Hypothalamus (tissue), 51 donors: ENCODE results near the gene RIPOR1.

ENCODE experiments used
- DNase-seq, 51 donors: peaks; one replicate each; lab custom pipeline; 2025; lab: John Stamatoyannopoulos, UW

The RIPOR1 gene

DNA sequence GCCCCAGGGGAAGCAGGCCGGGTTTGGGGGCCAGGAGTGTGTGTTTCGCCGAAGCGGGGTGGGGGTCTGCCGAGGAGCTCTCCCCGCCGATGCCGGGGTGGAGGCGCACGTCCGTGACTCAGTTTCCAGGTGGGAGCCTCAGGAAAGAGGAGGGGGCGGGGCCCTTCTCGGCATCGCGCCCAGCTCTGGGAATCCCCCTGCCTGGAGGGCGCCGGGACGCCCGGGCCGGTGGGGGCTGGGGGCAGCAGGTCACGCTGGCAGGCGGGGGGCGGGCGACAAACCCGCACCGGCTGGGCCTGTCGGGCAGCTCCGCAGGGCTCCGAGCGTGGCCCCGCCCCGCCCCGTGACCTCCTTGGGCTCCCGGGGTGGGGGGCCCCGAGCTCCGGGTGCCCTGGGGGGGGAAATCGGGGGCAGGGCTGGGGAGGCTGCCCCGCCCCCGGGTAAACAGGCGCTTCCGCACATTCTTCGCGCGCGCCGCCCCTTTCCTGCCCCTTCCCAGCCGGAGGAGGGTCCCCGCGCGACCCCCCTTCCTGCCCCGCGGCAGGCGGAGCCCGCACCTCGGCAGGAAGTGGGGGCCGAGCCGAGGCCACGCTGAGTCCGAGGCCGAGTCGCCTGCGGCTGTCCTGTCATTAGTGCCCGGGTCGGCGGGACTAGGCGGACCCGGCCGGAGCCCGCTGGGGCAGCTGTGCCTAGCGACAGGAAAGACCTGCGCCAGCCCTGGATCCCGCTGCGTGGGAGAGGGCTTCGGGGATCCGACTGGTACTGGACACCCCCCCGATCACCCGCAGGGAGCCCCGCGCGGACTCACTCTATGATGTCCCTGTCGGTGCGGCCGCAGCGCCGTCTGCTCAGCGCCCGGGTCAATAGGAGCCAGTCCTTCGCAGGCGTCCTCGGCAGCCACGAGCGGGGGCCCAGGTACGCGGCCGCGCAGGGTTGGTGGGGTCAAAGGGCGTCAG, 9.3 kb downstream of the RIPOR1 start:
- peak in 22 of 51 donors; percentile 13 to 61 (median 35) for DNase-seq

DNA sequence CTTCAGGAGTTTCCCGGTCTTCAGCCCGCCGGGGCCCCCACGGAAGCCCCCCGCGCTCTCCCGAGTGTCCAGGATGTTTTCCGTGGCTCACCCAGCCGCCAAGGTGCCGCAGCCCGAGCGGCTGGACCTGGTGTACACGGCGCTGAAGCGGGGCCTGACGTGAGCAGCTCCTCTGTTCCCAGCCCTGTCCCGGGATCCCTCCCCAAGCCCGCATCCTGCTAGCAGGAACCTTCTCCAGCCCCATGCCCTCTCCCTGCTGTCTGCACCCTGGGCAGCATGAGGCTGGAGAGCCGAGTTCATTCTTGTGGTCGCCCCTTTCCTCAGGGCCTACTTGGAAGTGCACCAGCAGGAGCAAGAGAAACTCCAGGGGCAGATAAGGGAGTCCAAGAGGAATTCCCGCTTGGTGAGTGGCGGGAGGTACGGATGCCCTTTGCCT, 10.1 kb downstream of the RIPOR1 start:
- DNase-seq = no peak

DNA sequence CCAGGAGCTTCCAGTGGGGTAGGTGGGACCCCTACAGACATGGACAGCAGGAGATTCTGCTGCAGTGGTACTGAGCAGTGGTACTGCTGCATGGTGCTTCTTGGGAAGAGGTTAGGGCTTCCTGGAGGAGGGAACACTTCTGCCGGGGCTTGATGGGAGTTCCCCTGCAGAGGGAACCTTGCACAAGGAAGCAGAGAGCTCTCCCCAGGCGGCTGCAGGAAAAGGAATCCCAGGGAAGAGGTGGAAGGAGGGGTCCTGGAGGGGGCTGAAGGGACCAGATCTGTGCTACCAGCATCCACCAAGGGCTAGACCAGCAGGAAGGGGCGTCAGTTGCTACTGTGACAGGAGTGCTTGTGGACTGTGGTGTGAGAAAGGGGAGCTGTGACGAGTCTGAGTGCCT, 10.6 kb downstream of the RIPOR1 start:
- no peak for DNase-seq

DNA sequence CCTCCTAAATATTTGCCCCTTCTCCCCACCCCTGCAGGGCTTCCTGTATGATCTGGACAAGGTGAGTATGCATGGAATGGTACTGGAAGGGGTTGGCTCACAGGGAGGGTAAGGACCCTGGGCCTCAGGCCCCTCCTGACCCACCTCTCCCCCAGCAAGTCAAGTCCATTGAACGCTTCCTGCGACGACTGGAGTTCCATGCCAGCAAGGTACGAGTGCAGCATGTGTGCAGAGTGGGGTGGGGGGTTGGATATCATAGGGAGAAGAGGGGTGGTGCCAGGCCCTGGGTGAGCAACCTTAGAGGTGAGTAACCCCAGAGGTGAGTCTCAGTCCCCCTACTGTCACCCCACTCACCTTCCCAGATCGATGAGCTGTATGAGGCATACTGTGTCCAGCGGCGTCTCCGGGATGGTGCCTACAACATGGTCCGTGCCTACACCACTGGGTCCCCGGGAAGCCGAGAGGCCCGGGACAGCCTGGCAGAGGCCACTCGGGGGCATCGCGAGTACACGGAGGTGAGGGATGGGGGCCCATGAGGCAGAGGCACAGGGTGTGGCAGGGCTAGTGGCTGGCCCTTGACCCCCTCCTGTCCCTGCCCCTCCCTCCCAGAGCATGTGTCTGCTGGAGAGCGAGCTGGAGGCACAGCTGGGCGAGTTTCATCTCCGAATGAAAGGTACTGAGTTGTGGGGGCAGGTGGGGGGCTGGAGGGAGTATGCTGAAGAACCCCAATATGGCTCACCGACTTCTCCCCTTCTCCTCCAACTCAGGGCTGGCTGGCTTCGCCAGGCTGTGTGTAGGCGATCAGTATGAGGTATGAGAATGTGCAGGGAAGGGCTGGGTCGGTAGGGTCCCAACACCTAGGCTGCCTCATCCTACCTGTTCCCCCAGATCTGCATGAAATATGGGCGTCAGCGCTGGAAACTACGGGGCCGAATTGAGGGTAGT, 11.3 kb downstream of the RIPOR1 start:
- DNase-seq = no peak

DNA sequence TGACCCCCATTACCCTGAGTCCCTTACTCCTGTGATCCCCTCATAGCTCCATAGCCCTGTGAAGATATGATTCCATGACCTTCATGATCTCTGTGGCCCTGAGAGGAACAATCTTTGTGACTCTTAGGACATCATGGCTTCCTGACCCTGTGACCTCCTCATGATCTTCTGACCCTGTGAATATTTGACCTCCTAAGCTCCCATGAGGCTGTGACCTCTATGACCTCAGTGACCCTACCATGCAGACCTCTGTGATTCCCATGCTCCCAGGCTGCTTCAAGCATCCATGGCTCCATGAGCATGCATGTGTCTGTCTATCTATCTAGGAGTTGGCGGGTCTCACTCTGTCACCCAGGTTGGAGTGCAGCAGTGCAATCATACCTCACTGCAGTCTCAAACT, 12.1 kb downstream of the RIPOR1 start:
- DNase-seq = no peak

DNA sequence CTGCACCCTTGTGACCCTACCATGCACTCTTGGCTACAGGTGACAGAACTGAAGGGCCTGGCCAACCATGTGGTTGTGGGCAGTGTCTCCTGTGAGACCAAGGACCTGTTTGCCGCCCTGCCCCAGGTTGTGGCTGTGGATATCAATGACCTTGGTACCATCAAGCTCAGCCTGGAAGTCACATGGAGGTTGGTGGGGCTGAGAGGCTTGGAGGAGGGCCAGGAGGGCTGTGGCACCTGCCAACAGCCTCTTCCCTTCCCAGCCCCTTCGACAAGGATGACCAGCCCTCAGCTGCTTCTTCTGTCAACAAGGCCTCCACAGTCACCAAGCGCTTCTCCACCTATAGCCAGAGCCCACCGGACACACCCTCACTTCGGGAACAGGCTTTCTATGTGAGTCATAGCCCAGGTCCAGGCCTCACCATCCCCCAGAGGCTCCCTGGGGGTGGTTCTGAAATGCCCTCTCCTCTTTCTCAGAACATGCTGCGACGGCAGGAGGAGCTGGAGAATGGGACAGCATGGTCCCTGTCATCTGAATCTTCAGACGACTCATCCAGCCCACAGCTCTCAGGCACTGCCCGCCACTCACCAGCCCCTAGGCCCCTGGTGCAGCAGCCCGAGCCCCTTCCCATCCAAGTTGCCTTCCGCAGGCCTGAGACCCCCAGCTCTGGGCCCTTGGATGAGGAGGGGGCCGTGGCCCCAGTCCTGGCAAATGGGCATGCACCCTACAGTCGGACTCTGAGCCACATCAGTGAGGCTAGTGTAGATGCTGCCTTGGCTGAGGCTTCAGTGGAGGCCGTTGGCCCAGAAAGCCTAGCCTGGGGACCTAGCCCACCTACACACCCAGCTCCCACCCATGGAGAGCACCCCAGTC, 13.0 kb downstream of the RIPOR1 start:
- no peak for DNase-seq

DNA sequence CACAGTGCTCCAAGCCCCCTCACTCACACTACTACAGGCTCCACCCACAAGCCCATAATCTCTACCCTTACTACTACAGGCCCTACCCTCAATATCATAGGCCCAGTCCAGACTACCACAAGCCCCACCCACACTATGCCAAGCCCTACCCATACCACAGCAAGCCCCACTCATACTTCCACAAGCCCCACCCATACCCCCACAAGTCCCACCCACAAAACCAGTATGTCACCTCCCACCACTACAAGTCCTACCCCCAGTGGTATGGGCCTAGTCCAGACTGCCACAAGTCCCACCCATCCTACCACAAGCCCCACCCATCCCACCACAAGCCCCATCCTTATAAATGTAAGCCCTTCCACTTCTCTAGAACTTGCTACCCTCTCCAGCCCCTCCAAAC, 13.8 kb downstream of the RIPOR1 start:
- no peak for DNase-seq

DNA sequence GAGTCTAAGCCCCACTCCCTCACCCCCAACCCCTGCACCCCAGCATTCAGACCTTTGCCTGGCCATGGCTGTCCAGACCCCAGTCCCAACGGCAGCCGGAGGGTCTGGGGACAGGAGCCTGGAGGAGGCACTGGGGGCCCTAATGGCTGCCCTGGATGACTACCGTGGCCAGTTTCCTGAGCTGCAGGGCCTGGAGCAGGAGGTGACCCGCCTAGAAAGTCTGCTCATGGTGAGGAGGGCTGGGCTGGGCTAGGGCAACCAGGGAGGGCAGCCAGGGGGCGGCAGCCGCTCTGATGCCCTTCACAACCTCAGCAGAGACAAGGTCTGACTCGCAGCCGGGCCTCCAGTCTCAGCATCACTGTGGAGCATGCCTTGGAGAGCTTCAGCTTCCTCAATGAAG, 14.4 kb downstream of the RIPOR1 start:
- DNase-seq = no peak

DNA sequence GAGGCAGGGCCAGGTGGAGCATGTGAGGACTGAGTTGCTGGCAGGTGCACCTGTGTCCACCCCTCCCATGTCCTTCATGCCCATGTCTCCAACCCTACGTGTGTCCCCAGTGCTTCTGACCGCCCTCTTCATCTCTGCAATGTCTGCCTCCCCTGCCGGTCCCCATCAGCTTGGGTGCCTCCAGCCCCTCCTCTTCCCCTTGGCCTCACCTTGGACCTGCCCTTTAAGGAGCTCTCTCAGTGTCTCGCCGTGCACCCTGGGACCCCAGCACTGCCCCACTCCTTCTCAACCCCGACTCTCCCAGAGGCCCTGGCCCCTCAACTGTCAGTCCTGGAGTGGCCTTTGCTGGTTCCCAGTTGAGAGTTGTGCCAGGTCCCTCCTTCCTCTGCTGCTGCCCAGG, 15.0 kb downstream of the RIPOR1 start:
- no peak for DNase-seq

DNA sequence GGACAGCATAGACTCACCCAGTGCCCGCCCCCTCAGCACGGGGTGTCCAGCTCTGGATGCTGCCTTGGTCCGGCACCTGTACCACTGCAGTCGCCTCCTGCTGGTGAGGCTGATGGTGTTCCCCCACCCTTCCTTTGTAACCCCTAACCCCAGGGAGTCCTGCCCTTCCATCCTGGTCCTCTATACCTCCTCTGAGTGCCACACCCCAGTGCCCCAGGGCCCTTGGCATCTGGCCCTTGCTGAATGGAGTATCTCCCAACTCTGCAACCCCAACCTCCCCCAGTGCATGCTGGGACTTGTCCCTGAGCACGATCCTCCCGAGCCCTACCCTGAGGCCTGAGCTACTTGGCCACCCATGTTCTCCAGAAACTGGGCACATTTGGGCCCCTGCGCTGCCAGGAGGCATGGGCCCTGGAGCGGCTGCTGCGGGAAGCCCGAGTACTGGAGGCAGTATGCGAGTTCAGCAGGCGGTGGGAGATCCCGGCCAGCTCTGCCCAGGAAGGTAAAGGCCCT, 15.8 kb downstream of the RIPOR1 start:
- no peak for DNase-seq

DNA sequence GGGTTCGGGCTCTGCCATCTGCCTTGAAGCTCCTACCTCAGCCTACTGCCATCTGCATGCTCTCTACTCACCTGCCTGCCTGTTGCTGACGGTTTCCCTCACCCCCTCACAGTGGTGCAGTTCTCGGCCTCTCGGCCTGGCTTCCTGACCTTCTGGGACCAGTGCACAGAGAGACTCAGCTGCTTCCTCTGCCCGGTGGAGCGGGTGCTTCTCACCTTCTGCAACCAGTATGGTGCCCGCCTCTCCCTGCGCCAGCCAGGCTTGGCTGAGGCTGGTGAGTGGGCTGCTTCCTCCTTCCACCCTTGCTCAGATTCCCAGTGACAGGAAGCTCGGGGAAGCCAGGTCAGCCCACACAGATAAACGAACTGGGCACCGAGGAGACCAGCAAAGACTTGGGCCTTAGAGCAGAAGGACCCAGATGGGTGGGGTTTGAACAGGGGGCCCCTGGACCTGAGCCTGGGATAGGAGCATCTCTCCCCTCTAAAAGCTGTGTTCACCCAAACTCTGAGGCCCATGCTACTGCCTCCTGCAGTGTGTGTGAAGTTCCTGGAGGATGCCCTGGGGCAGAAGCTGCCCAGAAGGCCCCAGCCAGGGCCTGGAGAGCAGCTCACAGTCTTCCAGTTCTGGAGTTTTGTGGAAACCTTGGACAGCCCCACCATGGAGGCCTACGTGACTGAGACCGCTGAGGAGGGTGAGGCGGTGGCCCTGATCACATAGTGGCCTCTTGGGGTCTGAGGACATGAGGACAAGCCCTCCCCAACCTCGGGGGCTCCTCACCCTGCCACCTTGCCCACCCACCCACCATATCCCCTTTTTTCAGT, 16.4 kb downstream of the RIPOR1 start:
- DNase-seq = no peak

DNA sequence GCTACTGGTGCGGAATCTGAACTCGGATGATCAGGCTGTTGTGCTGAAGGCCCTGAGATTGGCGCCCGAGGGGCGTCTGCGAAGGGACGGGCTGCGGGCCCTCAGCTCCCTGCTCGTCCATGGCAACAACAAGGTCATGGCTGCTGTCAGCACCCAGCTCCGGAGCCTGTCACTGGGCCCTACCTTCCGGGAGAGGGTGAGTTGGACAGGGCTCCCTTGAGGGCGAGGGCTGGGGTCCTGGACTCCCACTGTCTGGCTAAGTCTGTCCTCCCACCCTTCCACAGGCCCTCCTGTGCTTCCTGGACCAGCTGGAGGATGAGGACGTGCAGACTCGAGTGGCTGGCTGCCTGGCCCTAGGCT, 17.0 kb downstream of the RIPOR1 start:
- no peak for DNase-seq

DNA sequence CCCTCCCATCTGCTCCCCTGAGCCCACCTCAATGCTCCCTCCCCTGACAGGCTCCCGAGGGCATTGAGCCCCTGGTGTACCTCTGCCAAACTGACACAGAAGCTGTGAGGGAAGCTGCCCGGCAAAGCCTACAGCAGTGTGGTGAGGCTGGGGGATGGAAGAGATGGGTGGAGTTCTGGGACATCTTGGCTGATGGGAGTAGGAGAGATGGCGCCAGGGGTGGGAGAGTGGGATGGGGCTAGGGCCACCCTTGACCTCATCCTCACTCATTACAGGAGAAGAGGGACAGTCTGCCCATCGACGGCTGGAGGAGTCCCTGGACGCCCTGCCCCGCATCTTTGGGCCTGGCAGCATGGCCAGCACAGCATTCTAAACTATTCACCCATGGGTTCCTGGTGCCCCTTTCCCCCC, 17.5 kb downstream of the RIPOR1 start:
- DNase-seq = no peak

DNA sequence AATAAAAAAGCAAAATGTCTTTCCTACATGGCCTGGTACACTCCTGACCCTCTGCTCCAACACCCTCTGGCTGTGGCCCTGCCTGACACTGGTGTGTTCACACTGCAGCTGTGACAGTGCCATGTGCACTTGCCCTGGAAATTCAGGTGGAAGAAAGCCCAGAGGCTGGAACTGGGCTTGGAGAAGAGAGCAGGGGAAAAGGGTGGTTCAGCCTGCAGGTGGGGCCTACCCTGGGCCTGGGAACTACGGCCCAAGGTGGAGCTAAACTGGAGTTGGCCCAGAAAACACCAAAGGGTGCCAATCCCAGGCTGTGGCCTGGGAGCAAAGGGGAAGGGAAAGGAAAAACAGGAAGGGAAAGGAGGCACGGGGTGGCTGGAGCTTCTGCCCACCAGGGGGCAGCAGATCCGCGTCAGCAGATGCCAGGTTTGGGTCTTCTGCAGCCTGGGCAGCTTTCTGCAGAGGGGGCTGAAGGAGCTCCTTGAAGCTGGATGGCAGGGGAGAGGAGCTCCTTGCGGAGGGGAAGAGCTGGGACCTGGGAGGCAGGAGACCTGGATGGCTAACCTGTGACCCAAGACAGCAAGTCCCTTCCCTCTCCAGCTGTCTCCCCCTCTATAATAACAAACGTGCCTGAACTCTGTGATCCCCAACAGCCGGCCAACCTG, 18.3 kb downstream of the RIPOR1 start:
- DNase-seq = peak in 37 of 51 donors; percentile 10 to 75 (median 45)

DNA sequence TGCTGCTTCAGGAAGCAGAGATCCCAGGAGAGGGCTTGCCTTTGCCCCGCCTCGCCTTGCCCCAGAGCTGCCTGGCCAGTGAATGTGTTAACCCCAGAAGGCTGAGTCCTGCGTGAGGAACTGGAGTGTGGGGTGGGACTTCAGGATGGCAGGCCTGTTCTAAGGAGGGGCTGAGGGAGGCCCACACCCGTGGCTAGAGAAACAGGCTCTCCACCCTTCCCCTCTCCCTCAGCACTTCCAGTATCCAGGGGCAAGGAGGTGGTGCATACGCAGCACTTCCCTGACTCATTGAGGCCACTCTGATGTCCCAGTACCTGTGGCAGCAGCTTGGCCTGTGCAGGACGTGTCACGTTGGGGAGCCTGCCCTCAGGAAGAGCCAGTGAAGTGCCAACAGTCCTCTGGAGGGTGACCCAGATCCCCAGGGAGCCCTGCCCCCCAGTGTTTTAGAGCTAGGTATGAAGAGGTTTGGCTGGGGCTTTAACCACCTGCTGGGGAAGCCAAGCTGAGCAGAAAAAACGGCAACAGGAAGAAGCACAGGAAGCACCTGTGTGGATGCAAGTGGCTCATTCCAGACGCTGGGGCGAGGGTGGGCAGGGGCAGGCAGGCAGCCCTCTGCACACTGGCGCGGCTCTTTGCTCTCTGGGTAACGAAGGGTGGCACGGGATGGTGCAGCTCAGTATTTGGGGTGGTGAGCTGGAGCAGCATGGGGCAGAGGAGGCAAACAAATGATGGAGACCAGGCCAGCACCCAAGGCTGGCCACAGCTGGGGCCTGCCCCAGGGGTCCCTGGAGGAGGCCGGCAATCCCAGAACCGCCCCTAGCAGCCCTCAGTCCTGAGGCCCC, 19.0 kb downstream of the RIPOR1 start:
- DNase-seq = no peak

DNA sequence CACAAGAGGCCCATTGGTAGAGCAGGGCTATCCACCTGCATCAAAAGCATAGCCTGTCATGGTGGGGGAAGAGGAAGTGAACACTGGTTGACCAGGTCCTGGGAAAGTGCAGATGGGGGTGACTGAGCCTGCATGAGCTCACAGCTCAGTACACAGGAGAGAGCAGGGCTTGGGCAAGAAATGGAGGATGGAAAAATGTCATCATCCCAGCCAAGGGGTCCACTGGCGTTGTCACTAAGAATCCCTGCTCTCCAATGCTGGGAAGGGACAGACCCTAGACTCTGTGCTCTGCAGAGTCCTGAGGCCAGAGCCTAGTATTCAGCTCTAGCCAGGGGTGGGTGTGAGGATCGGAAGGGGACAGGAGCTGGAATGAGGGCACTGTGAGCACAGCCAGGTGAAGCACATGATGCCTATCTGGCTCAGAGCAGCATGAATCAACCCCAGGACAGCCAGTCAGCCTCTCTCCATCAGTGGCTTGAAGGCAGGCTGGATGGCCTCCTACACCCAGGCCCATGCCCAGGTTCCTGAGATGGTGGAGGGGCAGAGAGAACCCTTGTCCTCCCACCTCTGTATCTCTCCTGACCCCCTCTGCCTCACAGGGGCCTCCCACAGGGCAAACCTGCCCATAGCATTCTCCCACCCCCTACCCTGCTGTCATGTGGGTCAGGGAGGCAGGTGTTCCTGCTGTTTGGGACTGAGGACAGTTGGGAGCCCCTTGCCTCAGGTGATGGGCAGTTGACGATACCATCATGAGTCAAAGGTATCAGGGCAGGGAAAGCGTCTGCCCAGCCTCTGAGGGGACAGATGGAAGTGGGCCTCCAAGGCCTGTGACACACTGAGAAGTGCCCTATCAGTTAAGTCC, 19.9 kb downstream of the RIPOR1 start:
- DNase-seq = no peak

DNA sequence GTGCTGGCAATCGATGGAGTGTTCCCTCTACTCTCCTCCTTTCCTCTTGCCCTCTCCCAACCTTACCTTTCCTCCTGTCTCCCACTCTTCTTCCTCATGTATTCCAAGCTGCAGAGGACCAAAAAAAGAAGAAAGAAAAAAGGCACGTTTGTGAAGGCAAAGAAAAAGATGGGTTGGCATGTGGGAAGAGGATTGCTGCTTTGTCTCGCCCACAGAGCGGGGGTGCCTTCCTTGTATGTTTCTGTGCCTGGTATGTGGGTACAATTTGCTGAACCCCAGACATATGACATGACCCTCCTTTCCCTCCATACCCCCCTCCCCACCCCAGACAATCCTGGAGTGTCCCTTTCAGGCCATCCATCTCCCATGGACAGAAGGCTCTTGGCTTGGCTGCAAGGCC, 20.6 kb downstream of the RIPOR1 start:
- DNase-seq = no peak
